ENCODE data around the gene ACTR3C.

- TF ChIP-seq CTCF (IDR thresholded peaks at IDR 0.05): no peak
- TF ChIP-seq POLR2A (IDR thresholded peaks at IDR 0.05): no peak
Measured at GRCh38 chr7:150321788-150322113, 1.6 kb downstream of the ACTR3C start.
